ENCODE measurements around the gene LAS1L.
"Not testable (repeated sequence)": the region's sequence is repeated elsewhere in the genome, so short reads cannot be mapped to it uniquely, and the experiment has no call there.

Gene LAS1L

DNA sequence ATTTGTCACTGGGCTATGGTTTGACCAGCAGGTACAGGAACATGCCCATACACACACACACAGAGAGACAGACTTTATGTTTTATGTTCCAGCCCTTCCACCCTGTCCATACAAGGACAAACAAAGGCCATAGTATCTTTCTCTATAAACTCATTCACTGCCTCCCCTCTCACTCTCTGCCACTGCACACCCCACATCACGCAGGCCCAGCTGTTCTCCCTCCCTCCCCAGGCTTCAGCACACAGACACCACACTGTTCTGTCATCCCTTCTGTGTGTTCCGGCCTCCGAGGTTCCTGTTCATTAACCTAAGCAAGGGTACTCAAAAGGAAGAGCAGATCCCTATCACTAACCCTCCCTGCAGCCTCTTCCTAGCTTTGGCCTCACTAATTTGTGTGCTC, 17.8 kb downstream of the LAS1L start:
- DNase-seq, result no peak

DNA sequence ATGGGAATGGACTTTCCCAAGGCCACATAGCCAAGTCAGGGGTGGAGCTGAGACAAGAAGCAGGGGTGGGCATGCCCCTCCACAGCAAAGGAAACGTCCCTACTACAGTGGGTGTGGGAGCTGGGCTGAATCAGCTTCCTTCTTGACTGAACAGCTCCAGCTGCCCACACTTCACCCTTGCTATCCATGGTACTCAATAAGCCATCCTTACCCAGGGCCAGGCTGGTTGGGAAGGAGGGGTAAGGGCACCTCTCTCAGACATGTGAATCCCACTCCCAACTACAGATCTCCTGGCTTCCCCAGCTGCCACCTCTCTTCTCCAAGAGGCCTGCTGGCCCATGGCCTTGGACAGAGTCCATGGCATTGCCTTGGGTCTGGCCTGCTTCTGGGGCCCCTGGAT, 21.0 kb downstream of the LAS1L start:
- DNase-seq, result no peak

DNA sequence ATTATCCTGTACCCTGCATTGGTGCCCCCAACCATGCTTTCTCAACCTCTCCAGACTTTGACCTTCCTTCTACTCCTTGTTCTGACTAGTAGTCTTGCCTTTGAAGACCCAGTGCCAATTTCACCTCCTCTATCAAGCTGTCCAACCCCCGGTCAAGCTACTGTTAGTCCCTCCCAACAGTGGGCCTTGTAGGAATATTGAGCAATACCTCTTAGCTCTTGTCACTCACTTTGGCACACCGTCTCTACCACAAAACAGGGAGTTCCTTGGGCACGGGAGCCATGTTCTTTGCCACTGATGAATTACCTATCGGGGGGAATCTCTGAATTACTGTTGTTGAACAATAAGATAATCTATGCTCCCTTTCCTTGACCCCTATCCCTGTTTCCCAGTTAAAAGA, 25.2 kb downstream of the LAS1L start:
- no peak for DNase-seq

DNA sequence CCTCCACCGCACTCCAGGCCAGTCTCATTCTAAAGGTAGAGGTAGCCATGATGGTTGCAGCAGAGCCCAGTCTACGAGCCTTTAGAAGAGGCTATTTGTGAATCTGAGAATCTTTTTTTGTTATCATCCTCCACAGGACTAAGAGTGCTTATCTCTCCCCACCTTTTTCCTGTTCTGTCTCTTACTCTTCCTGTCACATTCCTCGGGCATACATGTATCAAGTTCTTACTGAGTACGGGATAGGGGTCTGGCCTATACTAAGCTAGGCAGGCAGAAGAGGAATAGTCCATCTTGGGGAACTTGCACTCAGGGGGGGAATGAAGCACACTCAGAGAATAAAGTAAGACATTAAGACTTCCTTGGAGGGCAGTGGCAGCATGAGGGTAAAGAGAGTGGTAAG, 25.7 kb downstream of the LAS1L start:
- DNase-seq, result no peak

DNA sequence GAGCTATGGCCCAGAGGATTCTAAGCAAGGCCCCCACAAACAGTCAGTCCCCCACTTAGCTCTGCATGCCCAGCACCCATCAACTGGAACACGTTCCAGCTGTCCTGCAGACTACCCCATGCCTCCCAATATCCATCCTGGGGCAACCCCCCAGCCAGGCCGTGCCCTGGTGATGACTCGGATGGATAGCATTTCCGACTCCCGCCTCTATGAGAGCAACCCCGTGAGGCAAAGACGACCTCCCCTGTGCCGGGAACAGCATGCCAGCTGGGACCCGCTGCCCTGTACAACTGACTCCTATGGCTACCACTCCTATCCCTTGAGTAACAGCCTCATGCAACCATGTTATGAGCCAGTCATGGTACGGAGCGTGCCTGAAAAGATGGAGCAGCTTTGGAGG, 32.0 kb downstream of the LAS1L start:
- DNase-seq, result no peak

DNA sequence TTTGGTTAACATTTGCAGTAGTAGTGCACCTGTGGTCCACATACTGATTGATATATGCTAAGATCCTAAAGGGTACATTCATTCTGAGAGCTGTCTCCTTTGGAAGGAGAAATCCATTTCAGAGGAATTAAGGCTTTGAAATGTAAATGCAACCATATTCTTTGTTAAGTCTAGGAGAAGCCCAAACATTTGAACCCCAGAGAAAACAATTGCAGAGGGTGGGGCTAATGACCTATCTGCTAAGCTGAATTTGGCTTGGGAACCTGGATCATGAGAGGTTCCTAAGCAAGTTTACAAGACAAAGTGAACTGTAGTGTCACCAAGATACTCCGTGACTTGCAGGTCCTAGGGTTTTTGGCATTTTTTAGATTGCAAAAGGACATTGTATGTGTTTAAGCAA, 41.2 kb downstream of the LAS1L start:
- no peak for DNase-seq

DNA sequence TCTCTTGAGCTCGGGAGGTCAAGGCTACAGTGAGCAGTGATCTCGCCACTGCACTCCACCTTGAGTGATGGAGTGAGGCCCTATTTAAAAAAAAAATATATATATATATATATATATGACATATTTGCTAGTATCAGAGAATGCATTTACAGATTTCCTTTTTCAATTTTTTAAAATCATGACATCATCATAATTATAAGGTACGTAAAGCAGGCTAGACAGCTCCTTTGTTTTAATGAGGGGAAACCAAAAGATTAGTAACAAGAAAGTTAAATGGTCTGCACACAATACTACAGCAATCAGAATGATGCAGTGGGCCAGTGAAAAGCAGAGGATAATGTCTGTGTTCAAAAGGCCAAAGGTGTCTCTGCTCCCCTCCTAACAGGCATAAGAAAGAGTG, 43.0 kb downstream of the LAS1L start:
- no peak for DNase-seq

DNA sequence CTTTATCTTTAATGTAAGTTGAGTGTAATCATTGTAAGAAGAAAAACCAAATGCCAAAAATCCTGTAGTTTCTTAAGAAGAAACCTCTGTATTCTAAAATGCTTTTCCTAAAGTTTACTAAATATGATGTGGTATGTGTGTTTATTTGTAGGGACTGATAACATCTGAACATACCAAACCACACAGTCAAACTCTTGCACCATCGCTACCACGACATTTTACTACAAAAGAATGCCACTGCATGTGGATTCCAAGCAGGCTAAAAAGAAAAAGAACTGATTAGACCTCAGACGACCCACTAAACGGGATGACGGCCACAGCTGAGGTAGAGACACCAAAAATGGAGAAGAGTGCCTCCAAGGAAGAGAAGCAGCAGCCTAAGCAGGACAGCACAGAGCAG, 46.1 kb downstream of the LAS1L start:
- no peak for DNase-seq

DNA sequence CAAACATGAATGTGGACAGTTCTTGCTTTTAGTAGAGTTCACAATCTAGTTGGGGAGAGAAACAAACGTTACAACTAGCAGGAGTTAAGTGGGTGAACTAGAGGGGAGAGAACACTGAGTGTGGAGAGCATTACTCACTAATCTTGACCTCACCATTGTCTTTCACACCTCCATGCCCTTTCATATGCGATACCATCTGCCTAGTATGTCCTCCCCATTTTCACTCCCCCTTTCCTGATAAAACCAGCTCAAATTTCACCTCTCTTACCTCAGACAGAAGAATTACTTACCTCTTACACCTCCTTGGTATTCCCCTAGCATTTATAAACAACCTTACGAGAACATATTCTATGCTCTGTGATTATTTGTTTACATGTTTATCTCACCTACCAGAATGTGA, 53.6 kb downstream of the LAS1L start:
- no peak for DNase-seq

DNA sequence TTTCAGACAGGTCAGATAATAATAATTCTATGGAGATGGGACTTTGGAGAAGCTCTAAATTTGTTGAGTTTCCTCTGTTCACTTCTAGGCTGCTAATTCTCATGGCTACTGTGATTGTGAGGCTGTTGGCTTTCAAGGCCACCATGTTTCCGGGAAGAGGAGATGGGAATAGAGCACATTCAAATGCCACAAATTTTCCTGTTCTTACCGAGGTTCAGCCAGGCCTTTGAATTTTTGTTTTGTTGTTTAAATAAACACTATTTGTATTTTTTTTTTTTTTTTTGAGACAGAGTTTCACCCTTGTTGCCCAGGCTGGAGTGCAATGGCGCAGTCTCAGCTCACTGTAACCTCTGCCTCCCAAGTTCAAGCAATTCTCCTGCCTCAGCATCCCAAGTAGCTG, 55.5 kb downstream of the LAS1L start:
- not testable (repeated sequence) for DNase-seq

DNA sequence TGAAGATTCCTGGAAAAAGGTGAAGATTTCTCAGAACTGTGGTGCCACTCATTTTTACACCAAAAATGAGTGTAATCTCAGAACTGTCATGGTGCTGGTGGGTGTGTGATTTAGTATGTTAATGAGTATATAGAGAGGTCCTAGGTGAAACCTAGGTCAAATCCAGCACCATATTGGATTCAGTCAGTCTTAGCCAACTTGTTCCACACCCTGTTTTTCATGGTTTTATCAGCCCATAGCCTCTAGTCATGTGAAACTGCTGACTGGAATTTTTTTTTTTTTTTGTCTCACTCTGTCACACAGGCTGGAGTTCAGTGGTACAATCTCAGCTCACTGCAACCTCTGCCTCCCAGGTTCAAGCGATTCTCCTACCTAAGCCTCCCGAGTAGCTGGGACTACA, 58.0 kb downstream of the LAS1L start:
- DNase-seq, result no peak

DNA sequence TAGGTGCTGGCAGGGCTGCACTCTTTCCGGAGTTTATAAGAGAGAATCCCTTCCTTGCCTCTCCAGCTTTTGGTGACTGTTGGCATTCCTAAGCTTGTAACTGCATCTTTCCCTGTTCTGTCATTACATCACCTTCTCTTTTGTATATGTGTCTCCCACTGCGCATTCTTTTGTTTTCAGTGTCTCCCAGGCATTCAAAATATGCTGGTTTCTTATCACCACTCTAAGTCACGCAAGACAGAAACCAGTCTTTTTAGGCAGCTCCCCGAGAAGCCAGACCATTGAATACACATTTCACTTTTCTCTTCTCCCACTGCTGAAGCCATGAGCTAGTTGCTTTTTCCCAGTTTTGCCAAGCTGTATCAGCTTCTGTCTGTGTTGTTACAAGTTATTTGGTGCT, 71.0 kb downstream of the LAS1L start:
- no peak for DNase-seq

All from DMS79 treated with DMSO at 0.1 percent for 48 hours (cell line).